Suprapubic skin (tissue), 4 donors: ENCODE results near the gene FIGN. TPM values are rescaled to one million over a fixed set of nuclear protein-coding genes. Genes with fewer than 3 reads are reported as not detected.

Source experiments
- DNase-seq, 2 donors: peaks; one replicate each; pipeline ENCODE4 v3.0.0-alpha.2; 2019; ENCODE audit warnings: low spot score in 2 of 2
- H3K27ac ChIP-seq: fragments of 200-600 bp; sonication (generic); one replicate; pipeline ENCODE4 v1.5.1; 2019
- H3K27me3 ChIP-seq: fragments of 200-600 bp; sonication (generic); one replicate; pipeline ENCODE4 v1.5.1; 2019
- H3K36me3 ChIP-seq: fragments of 200-600 bp; sonication (generic); one replicate; pipeline ENCODE4 v1.5.1; 2019
- H3K4me1 ChIP-seq: fragments of 200-600 bp; sonication (generic); one replicate; pipeline ENCODE4 v1.5.1; 2019
- H3K4me3 ChIP-seq: fragments of 200-600 bp; sonication (generic); one replicate; pipeline ENCODE4 v1.5.1; 2019; ENCODE audit warnings: mild to moderate bottlenecking
- H3K9me3 ChIP-seq: fragments of 200-600 bp; sonication (generic); one replicate; pipeline ENCODE4 v1.5.1; 2019
- EP300 ChIP-seq: sonication (generic); formaldehyde crosslinking; IDR thresholded peaks from one replicate; pipeline ENCODE4 v1.6.1; 2017; ENCODE audit warnings: antibody characterized with exemption
- POLR2A ChIP-seq, 2 donors: fragments of 450-650 bp; IDR thresholded peaks; one replicate each; pipeline ENCODE4 v1.6.1; 2017; ENCODE audit warnings: antibody characterized with exemption in 2 of 2, mild to moderate bottlenecking in 2 of 2, moderate library complexity in 2 of 2
- POLR2AphosphoS5 ChIP-seq, 3 donors: sonication (generic); formaldehyde crosslinking; IDR thresholded peaks; one replicate each; pipeline ENCODE4 v1.6.1; 2017; ENCODE audit warnings: antibody characterized with exemption in 3 of 3
- WGBS: methylation state at CpG from one replicate; pipeline ENCODE4 v1.1.5; 2018; 5-methylcytosine and 5-hydroxymethylcytosine counted together
- total RNA-seq, 4 donors: library from RNA; depleted of rRNA; stranded (reverse); fragments of >200 nt; gene quantifications; one replicate each; pipeline ENCODE4 v1.1.0, GENCODE V29; 2016
- TF ChIP-seq, protein P1 (sequence below), 2 donors: fragments of 200-600 bp in 1 of 2; fragments of 450-650 bp in 1 of 2; sonication (generic) in 1 of 2; IDR thresholded peaks; one replicate each; pipeline ENCODE4 v1.5.1; 2016 to 2019; ENCODE audit warnings: antibody characterized with exemption in 2 of 2, mild to moderate bottlenecking in 1 of 2, moderate library complexity in 1 of 2

The FIGN gene
- total RNA-seq, 4 donors from 2014 or later: 1.6 to 2.2 (median 1.9) TPM

DNA sequence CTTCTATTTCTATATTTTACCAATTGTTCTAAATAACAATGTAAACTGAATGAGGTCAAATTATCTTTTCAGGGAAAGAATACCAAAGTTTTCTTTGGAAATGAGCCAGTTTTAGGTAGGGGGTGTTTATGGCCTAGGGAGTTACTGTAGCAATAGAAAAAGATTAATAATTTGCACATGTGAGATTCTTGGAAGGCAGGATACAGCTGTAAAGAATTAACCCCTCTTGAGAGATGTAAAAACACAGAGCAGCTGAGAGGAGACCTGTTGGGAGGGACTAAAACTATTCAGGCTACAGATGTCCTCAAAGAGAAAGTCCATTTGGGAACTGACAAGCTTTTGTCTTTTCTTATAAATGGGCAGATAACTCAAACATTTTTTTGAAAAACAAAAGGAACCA, 182.2 kb downstream of the FIGN start:
- Histone ChIP-seq H3K36me3 (no peaks in the 10 kb centered on the region), H3K9me3 (no peaks in the 10 kb centered on the region), H3K27ac (no peak overlapping the region), H3K27me3 (no peaks in the 10 kb centered on the region), H3K4me1 (no peaks in the 10 kb centered on the region), H3K4me3 (no peak overlapping the region)
- DNase-seq: no peak
- TF ChIP-seq, protein P1, sequence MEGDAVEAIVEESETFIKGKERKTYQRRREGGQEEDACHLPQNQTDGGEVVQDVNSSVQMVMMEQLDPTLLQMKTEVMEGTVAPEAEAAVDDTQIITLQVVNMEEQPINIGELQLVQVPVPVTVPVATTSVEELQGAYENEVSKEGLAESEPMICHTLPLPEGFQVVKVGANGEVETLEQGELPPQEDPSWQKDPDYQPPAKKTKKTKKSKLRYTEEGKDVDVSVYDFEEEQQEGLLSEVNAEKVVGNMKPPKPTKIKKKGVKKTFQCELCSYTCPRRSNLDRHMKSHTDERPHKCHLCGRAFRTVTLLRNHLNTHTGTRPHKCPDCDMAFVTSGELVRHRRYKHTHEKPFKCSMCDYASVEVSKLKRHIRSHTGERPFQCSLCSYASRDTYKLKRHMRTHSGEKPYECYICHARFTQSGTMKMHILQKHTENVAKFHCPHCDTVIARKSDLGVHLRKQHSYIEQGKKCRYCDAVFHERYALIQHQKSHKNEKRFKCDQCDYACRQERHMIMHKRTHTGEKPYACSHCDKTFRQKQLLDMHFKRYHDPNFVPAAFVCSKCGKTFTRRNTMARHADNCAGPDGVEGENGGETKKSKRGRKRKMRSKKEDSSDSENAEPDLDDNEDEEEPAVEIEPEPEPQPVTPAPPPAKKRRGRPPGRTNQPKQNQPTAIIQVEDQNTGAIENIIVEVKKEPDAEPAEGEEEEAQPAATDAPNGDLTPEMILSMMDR (IDR thresholded peaks at IDR 0.05): no peak
- TF ChIP-seq EP300 (no peak), POLR2A (IDR thresholded peaks at IDR 0.05) (no peak), POLR2AphosphoS5 (IDR thresholded peaks at IDR 0.05) (no peak)

DNA sequence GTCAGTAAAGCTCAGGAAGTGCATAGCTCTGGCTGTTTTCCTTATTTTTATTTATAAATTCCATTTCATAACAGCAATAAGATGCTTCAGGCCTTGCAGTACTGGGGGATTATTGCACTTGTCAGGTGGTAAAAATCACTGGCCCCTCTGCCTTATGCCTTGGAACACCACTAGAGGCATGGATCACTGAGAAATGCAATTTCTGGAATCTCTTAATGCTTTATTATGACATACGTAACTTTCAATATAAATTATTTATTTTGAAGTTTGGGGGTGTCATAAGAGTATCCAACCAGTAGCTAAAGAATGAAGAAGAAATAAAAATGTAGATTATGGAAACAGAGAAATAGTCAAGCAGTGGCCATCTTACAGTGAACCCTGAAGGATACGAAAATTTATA, 183.1 kb downstream of the FIGN start:
- no peaks in the 10 kb centered on the region for H3K27me3 ChIP-seq
- WGBS: 88% methylated on average over 2 of the region's 2 CpGs
- TF ChIP-seq POLR2AphosphoS5 (IDR thresholded peaks at IDR 0.05): no peak
- no peak overlapping the region for H3K4me3 ChIP-seq
- H3K9me3 ChIP-seq: no peaks in the 10 kb centered on the region
- H3K27ac ChIP-seq: no peak overlapping the region
- no peaks in the 10 kb centered on the region for H3K4me1 ChIP-seq
- no peaks in the 10 kb centered on the region for H3K36me3 ChIP-seq
- DNase-seq: no peak

DNA sequence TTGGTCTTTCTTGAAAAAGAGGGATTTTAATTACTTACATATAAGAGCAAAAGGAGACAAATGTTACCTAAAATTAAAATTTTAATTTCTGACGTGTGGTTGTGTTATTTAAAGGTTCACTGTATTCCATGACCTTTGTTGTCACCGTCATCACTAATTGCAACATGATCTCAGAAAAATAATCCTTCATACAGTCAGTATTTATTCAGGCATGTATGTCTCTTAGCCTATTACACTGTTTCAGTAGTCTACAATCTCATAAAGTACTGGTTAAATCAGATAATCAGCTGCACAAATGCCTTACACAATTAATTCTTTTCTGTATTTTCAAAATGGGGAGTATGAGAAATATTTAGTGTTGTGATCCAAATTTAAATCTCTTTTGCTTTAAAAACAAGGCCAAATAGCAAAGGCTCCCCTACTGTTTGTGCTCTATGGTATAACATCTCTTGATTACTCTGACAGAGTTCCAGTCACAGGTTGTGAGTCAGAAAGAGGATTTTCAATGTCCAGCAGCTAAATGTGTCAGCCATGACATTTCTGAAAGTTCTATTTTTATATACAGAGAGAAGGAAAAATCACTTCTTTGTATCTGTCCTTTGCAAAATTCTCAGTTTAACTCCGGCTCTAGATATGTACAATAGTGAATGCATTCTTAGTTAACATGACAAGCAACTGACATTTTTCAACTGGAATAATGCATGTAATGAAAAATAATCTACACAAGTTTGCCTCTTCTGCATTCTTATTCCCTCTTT, 184.0 kb downstream of the FIGN start:
- TF ChIP-seq POLR2A (IDR thresholded peaks at IDR 0.05): no peak
- TF ChIP-seq EP300: no peak
- no peak for TF ChIP-seq POLR2AphosphoS5 (IDR thresholded peaks at IDR 0.05)
- TF ChIP-seq, protein P1 (IDR thresholded peaks at IDR 0.05): no peak
- Histone ChIP-seq H3K9me3 (no peaks in the 10 kb centered on the region), H3K36me3 (no peaks in the 10 kb centered on the region), H3K27ac (no peak overlapping the region), H3K4me3 (no peak overlapping the region), H3K27me3 (no peaks in the 10 kb centered on the region), H3K4me1 (no peaks in the 10 kb centered on the region)
- DNase-seq: no peak
- WGBS: 80% methylated on average over 3 of the region's 3 CpGs

DNA sequence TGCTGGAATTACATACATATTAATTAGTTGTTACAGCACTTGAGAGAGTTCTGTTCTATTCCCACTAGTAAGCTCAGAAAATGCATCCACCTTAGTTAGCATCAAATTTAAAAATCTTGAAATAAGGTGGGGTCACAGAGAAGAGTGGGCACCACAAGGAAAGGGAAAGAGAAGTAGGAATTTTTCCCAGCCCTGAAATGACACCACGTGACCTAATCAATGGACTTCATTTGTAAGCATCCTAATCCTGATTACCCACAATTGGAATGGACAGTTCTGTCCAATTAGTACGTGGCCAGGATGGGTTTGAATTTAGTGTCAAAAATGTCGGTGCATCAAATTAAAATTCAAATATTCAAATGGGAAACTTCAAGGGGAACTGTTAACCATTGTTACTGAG, 186.8 kb downstream of the FIGN start:
- H3K4me1 ChIP-seq: no peaks in the 10 kb centered on the region
- H3K36me3 ChIP-seq: no peaks in the 10 kb centered on the region
- no peak for DNase-seq
- WGBS: 91% methylated on average over 3 of the region's 3 CpGs
- H3K27me3 ChIP-seq: no peaks in the 10 kb centered on the region
- TF ChIP-seq EP300 (no peak), POLR2A (IDR thresholded peaks at IDR 0.05) (no peak), POLR2AphosphoS5 (IDR thresholded peaks at IDR 0.05) (no peak)
- TF ChIP-seq, protein P1 (IDR thresholded peaks at IDR 0.05): no peak
- no peaks in the 10 kb centered on the region for H3K9me3 ChIP-seq
- H3K4me3 ChIP-seq: no peak overlapping the region
- H3K27ac ChIP-seq: no peak overlapping the region
